ENCODE measurements around the gene KCNG4. TPM values are rescaled to one million over a fixed set of nuclear protein-coding genes. Genes with fewer than 3 reads are reported as not detected.

The KCNG4 gene
- total and polyA plus RNA-seq, 2 of the 8 experiments (the other 6 are each of a cell fraction or from before 2014, with no cell fraction given) = not detected

DNA sequence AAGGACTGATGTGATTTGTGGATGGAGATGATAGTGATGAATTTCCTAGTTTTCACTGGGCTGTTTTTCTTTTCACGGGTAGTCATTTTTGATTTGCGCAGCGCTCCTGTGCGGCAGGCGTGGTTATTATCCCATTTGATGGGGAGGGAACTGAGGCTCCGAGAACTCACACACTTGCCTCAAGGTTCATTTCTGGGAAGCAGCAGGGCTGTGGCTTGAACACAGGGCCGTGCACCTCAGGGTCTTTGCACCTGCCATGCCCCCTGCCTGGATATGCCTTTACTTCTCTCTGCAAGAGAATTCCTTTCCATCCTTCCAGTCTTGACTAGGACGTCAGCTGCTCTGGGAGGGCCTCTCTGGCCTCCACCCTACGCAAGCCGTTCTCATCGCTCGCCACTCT, 38.5 kb upstream of the KCNG4 start:
- CTCF ChIA-PET (ENCODE audit: partially characterized antibody) = interaction anchor here (1.2 to 12.7 kb wide), 16 partner anchors 15 to 208 kb away, joined by 3 to 212 read pairs (median 6); partner anchors contain the start of gene WFDC1
- no peak overlapping the region for H3K18ac ChIP-seq (ENCODE audit: extremely low read depth, low read length)
- H2BK120ac ChIP-seq (replicated peaks; ENCODE audit: low read depth, low read length) = no peak overlapping the region

More for the DNA sequence above, 38.5 kb upstream of the KCNG4 start:
- peak; percentile 53; the same call in 1 of the 2 replicates for TF ChIP-seq KDM1A (IDR thresholded peaks at IDR 0.05; ENCODE audit: borderline replicate concordance, low read length)
- no peak for TF ChIP-seq CTBP2 (IDR thresholded peaks at IDR 0.05; ENCODE audit: borderline replicate concordance, insufficient read depth, insufficient read length, low read length)
- Histone ChIP-seq H4K91ac (replicated peaks; ENCODE audit: insufficient read length, low read length) (no peak overlapping the region), H3K14ac (ENCODE audit: insufficient read length) (no peak overlapping the region), H2BK5ac (ENCODE audit: low read depth, low read length) (no peak overlapping the region), H4K8ac (ENCODE audit: extremely low read depth, insufficient read depth, low read length) (no peak overlapping the region), H3K27ac (ENCODE audit: low read depth, low read length) (no peak overlapping the region), H3K4me2 (ENCODE audit: insufficient read depth in 1 of 2, low read depth in 2 of 2, low read length in 2 of 2) (no peak overlapping the region), H3K79me2 (ENCODE audit: control insufficient read depth in 1 of 2, insufficient read depth in 2 of 2, low read length in 2 of 2) (no peaks in the 10 kb centered on the region), H2BK15ac (ENCODE audit: low read length) (0 out of 2 replicates have a peak overlapping the region, but pooled peaks have one; percentile 73), H3K23me2 (ENCODE audit: low read depth, low read length) (no peaks in the 10 kb centered on the region), H3K27me3 (replicated peaks in 1 of 4; ENCODE audit: control insufficient read depth in 3 of 4, extremely low read depth in 1 of 4, insufficient read depth in 3 of 4, low read length in 3 of 4) (no peaks in the 10 kb centered on the region; a peak in 2 of 7 replicates), H3K9ac (replicated peaks in 1 of 4; ENCODE audit: extremely low read depth in 1 of 4, low read depth in 3 of 4, low read length in 3 of 4) (no peak overlapping the region), H3K23ac (ENCODE audit: insufficient read length) (no peak overlapping the region), H4K5ac (ENCODE audit: insufficient read length, low read depth, low read length) (no peak overlapping the region), H3K36me3 (ENCODE audit: control insufficient read depth in 2 of 4, insufficient read depth in 4 of 4, low read length in 3 of 4) (no peaks in the 10 kb centered on the region), H2BK20ac (ENCODE audit: low read length) (peak overlapping the region; percentile 11; the same call in 1 of the 2 replicates), H2BK12ac (ENCODE audit: low read depth, low read length) (no peak overlapping the region; the same call in 1 of the 2 replicates), H3K4me1 (replicated peaks in 1 of 4; ENCODE audit: control insufficient read depth in 3 of 4, insufficient read depth in 4 of 4, low read length in 3 of 4) (peaks cover 4 to 10% (median 5%) of the 10 kb centered on the region in 4 experiments), H3K9me3 (ENCODE audit: insufficient read depth in 2 of 2, low read depth in 1 of 2, low read length in 1 of 2) (no peaks in the 10 kb centered on the region), H2AK5ac (ENCODE audit: low read depth, low read length) (no peak overlapping the region), H3K56ac (replicated peaks; ENCODE audit: insufficient read length, low read depth, low read length) (no peak overlapping the region), H3K4ac (replicated peaks; ENCODE audit: insufficient read length, low read depth, low read length) (no peak overlapping the region), H3K4me3 (ENCODE audit: extremely low read depth in 1 of 4, insufficient read depth in 2 of 4, low read depth in 3 of 4, low read length in 4 of 4) (no peak overlapping the region), H2AFZ (ENCODE audit: low read length) (no peak overlapping the region), H4K20me1 (replicated peaks in 1 of 2; ENCODE audit: control insufficient read depth in 1 of 2, insufficient read depth in 2 of 2, low read length in 2 of 2) (no peaks in the 10 kb centered on the region), H3K79me1 (ENCODE audit: low read depth, low read length) (no peaks in the 10 kb centered on the region)
- FAIRE-seq (no peak), DNase-seq (ENCODE audit: low read depth in 1 of 2, low spot score in 2 of 2) (no peak)
- 91% methylated on average over 12 of the region's 12 CpGs; no CpG with 5 or more reads in 1 of the 2 experiments for WGBS, 2 experiments (ENCODE audit: extremely low coverage in 1 of 2, insufficient coverage in 1 of 2, insufficient read length in 1 of 2, insufficient replicate concordance in 2 of 2, low coverage in 1 of 2, low lambda C conversion rate in 2 of 2, missing lambda C conversion rate in 1 of 2)
- POLR2A ChIA-PET (ENCODE audit: partially characterized antibody) = interaction anchor here (1.3 kb wide), 1 partner anchor 90 kb away, joined by 3 read pairs; the partner anchor contains the start of gene ATP2C2

Measured in H1 (cell line).